Dedifferentiated amniotic fluid mesenchymal stem cell (primary cell): ENCODE results near the gene ADAP2.
"Not testable (repeated sequence)": the region's sequence is repeated elsewhere in the genome, so short reads cannot be mapped to it uniquely, and the experiment has no call there.

Source experiments
- DNase-seq: peaks from one replicate; pipeline ENCODE4 v3.0.0-alpha.2; 2016; ENCODE audit errors: extremely low spot score

ADAP2 gene

DNA sequence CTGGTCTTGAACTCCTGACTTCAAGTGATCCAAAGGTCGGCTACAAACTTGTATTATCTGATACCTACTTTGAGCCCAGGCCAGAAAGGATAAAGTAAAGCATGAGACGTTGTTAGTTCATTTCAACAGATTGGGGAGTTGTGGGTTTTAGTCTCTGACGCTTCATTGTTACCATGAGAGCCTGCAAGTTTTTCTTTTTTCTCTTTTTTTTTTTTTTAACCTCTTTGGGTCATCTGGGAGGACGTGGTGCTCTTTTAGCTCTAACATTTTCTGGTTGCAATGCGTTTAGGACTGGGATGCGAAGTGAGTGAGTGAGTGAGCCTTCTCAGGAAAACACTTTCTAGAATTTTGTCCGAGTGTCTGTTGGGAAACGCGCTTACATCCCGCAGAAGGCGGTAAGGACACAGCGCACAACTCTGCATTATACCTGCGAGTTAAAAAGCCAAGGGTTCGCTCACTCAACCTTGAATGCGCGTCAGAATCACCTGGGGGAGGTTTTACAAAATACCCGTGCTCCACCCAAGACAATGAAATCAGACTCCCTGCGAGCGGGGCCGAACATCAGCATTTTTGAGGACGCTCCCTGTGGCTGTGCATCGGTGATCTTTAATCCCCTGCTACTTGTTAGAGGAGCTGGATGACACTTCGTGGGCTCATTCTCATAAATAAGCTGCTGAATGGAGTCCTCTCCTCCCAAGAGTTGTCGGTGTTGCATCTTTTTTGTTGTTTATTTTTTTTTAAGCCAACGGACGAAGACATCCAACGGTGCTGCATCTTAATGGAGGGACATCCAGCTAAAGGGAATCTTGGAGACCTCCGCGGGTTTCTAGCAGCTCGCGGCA is 48.5 kb downstream of the ADAP2 start:
- no peak for DNase-seq

DNA sequence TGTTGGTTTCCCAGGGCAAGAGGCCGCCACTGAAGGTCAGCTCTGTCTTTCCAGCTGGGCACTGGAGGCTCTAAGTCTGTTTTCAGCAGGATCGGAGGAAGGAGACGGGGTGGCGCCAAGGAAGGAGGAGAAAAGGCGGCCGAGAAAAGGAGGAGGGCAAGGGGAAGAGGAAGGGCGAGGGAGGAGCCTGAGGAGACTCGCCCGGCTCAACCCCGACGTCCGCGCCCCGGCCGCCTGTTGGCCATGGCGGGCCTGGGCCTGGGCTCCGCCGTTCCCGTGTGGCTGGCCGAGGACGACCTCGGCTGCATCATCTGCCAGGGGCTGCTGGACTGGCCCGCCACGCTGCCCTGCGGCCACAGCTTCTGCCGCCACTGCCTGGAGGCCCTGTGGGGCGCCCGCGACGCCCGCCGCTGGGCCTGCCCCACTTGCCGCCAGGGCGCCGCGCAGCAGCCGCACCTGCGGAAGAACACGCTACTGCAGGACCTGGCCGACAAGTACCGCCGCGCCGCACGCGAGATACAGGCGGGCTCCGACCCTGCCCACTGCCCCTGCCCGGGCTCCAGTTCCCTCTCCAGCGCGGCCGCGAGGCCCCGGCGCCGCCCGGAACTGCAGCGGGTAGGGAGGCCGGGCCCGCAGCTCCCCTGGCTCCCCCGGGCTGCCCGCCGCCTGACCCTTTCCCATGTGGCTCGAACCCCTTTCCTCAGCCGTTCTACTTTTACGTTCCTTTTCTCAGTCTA is 49.3 kb downstream of the ADAP2 start, which contains the start of gene RNF135:
RNF135 (plus strand) TSS at position 209 of the 737 bp plus-strand sequence; CDS start at position 244, 35 bp downstream.
- DNase-seq: peak; percentile 66

DNA sequence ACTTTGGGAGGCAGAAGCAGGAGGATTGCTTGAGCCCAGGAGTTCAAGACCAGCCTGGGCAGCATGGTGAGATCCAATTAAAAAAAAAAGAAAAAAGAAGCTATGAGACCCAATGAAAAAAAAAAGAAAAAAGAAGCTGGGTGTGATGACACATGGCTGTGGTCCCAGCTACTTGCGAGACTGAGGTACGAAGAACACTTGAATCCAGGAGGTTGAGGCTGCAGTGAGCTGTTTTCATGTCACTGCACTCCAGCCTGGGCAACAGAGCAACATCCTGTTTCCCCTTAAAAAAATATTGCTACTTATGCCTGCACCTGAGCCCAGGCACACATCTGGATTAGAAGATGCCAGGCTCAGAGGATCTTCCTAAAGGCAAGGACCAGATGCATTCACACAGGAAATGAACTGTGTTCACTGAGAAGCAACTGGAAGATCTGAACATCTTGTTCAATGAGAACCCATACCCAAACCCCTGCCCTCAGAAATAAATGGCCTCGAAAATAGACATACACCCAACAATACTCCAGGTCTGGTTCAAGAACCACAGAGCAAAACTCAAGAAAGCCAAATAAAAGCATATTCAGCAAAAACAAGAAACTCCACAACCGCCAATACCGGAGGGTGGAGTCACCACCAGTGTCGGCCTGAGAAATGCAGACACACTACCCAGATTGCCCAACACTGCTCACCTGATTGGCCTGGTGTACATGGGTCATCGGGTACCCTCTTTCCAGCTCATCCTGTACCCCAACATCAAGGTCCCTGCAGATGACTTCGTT is 53.5 kb downstream of the ADAP2 start:
- DNase-seq: no peak

DNA sequence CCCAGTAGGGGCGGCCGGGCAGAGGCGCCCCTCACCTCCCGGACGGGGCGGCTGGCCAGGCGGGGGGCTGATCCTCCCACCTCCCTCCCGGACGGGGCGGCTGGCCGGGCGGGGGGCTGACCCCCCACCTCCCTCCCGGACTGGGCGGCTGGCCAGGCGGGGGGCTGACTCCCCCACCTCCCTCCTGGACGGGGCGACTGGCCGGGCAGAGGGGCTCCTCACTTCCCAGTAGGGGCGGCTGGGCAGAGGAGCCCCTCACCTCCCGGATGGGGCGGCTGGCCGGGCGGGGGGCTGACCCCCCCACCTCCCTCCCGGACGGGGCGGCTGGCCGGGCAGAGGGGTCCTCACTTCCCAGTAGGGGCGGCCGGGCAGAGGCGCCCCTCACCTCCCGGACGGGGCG is 58.2 kb downstream of the ADAP2 start:
- DNase-seq: not testable (repeated sequence)

DNA sequence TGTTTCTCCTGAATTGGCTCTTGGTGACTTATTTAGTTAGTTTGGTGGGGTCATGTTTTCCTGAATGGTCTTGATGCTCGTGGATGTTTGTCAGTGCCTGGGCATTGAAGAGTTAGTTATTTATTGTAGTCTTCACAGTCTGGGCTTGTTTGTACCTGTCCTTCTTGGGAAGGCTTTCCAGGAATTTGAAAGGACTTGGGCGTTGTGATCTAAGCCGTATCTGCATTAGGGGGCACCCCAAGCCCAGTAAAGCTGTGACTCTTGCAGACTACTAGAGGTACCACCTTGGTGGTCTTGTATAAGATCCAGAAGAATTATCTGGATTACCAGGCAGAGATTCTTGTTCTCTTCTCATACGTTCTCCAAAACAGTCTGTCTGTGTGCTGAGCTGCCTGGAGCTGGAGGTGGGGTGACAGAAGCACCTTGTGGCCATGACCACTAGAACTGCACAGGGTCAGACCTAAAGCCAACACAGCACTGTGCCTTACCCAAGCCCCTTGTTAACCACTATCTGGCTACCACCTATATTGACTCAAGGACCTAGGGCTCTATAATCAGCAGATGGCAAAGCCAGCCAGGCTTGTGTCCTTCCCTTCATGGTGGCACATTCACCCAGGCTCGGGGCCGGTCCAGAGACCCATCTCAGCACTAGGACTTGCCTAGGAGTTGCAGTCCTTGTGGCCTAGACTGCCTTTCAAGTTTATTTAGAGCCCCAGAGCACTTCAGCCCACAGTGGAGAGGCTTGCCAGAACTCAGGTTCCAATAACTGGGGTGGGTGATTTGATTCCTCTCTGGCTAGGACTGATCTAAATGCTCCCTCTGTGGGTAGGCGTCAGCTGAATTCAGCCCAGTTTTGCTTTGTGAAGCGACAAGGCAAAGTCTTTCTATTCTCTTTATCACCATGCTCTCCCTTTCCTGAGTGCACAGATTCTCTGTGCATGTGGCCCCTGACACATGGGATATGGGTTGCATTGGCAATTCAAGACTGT is 60.1 kb downstream of the ADAP2 start:
- no peak for DNase-seq

DNA sequence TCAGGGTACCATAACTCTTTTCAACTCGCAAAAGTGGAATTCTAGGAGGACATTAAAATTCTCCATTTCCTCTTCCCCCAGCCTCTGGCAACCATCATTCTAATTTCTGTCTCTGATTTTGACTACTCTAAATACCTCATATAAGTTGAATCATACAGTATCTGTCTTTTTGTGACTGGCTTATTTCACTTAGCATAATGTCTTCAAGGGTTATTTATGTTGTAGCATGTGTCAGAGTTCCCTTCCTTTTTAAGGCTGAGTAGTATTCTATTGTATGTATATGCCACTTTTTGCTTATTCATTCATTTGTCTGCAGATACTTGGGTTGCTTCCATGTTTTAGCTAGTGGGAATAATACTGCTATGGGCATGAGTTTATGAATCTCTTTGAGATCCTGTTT is 61.1 kb downstream of the ADAP2 start:
- DNase-seq: no peak

DNA sequence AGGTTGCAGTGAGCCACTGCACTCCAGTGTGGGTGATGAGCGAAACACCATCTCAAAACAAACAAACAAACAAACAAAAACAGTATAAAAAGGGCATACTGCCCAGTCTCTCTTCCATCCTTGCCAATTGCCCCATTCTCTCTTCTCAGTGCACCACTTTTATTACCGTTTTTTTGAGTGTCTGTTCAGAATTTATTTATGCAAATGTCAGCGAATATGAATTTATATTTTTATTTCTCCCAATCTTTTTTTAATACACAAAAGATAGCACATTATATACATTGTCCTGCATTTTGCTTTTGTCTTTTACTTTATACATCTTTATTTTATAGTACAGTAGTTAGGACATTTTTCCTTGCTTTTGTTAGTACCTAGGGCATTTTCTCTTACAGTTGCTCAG is 68.7 kb downstream of the ADAP2 start:
- DNase-seq: no peak

DNA sequence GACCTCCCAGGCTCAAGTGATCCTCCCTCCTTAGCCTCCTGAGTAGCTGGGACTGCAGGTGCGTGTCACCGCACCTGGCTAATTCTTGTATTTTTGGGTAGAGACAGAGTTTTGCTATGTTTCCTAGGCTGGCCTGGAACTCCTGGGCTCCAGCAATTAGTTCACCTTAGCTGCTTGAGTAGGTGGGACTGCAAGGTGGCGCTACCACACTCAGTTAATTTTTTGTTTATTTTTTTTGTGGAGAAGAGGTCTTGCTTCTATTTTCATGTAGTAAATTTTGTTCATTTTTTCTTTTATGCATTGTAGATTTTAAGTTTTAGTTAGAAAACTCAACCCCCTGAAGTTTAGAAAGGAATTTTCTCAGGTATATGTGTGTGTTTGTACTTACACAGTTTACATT is 70.8 kb downstream of the ADAP2 start:
- no peak for DNase-seq

DNA sequence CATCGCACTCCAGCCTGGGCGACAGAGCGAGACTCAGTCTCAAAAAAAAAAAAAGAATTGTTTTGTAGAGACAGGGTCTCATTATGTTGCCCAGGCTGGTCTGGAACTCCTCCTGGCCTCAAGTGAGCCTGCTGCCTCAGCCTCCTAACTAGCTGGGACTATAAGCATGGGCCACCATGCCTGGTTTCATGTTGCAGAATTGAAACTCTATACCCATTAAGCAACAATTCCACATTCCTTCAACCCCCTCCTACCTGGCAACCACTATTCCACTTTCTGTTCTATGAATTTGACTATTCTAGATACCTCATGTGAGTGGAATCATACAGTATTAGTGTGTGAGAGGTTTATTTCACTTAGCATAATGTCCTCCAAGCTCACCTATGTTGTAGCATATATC is 73.6 kb downstream of the ADAP2 start:
- no peak for DNase-seq

DNA sequence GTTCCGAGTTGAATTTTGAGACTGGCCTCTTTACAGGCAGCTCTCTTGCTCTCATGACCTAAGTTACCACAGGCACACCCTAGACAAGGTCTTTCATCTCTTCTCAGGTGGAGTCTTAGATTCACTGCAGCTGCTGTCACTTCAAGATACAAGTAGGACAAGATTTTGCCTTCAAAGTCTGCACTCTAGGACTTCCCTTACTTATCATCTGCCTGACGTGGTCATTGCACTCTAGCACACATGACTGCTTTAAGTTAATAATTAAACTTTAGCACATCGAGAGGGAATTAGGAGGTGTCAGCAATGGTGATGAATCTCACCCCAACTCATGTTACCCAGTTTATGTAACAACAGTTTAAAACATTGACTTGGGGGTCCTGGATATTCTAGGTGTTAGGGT is 74.7 kb downstream of the ADAP2 start:
- DNase-seq: no peak

DNA sequence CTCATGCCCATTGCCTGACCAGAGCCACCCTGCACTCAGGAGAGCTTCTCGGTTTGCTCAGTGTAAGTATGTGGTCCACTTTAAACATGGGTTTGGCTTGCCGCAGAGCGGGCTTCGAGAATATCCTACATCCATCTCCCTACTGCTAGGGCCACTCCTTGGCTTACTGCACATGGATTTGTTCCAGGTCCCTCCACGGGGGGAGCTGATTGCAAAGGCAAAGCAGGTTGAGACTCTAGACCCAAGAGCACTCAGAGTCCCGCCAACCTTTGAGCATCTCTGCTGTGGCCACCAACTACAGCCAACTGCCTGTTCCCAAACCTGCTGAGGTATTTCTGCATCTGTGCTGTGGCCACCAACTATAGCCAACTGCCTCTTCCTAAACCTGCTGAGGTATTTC is 75.5 kb downstream of the ADAP2 start:
- no peak for DNase-seq

DNA sequence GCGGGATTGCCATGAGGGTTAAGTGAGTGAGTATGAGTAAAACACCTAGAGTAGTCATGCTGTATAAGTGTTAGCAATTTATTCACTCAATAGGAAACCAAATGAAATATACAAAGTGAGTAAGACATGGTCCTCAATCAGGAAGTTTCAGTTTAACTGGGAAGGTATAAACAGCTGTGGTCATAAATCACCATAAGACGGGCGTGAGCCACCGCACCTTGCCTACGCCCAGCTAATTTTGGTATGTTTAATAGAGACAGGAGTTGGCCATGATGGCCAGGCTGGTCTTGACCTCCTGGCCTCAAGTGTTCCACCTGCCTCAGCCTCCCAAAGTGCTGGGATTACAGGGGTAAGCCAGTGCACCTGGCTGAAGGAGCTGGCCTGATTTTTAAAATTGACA is 76.1 kb downstream of the ADAP2 start:
- DNase-seq: no peak

DNA sequence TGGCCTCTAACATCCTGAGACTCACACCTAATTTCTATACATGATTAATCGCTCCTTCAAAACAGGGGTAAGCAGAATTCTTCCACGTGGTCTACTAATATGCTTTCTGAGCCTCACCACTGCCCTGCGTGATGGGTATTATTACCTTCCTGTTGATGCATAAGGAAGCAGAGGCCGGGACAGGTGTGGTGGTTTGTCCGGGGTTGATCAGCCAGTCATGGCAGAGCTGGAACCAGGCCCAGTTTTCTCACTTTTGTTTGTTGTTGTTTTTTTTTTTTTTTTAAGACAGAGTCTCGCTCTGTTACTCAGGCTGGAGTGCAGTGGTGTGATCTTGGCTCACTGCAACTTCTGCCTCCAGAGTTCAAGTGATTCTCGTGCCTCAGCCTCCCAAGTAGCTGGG is 80.3 kb downstream of the ADAP2 start:
- no peak for DNase-seq

DNA sequence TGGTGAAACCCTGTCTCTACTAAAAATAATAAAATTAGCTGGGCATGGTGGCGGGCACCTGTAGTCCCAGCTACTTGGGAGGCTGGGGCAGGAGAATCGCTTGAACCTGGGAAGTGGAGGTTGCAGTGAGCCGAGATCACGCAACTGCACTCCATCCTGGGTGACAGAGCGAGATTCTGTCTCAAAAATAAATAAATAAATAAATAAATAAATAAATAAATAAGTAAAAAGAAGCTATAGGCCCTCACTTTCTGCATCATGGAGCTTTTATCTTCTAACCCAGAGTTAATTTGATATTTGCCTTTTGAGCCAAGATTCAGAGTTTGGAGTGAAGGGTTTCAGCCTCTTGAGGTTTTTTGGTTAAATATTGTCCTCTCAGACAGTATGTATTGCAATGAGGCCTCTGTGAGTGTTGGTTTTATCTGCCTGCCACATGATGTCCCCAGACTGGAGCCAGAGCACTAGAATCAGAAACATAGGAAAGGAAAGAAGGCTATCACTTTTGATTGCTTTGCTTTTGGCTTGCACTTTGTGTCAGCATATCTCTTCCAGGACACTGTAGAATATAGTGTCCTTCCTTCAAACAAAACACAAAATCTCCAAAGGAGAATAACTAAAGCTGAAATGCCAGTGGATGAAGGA is 81.6 kb downstream of the ADAP2 start:
- DNase-seq: no peak

DNA sequence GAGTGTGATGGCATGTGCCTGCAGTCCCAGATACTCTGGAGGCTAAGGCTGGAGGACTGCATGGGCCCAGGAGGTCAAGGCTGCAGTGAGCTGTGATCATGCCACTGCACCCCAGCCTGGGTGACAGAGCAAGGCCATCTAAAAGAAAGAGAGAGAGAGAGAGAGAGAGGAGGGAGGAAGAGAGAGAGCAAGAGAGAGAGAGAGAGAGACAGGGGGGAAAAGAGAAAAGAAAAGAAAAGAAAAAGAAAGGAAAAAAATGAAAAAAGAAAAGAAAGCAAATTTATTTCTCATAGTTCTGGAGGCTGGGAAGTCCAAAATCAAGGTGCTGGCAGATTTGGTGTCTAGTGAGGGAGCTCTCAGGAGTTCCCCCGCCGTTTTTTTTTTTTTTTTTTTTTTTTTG is 82.4 kb downstream of the ADAP2 start:
- no peak for DNase-seq

DNA sequence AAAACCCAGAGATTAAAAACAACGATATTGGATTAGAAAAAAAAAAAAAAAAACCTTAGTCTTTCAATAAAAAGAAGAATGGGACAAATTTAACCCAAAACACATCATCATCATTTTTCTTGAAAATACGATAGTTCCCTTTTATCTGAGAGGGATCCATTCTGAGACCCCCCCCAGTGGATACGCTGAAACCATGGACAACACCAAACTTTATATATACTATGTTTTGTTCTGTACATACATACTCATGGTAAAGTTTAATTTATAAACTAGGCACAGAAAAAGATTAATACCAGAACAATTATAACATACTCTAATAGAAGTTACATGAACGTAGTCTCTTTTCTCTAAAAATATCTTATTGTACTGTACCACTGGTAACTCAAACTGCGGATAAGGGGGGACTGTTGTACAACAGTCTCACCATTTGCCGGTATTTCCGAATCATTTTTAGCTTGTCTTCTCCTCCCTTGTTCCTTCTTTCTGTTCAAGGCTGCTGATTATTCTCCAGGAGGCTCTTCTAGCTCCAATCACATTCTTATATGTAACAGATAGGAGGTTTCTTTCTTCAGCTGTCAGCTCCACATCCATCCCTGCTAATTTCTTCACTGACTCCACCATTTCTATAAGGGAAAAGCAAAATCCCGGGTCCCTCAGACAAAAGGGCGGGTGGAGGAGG is 86.1 kb downstream of the ADAP2 start:
- DNase-seq: no peak

DNA sequence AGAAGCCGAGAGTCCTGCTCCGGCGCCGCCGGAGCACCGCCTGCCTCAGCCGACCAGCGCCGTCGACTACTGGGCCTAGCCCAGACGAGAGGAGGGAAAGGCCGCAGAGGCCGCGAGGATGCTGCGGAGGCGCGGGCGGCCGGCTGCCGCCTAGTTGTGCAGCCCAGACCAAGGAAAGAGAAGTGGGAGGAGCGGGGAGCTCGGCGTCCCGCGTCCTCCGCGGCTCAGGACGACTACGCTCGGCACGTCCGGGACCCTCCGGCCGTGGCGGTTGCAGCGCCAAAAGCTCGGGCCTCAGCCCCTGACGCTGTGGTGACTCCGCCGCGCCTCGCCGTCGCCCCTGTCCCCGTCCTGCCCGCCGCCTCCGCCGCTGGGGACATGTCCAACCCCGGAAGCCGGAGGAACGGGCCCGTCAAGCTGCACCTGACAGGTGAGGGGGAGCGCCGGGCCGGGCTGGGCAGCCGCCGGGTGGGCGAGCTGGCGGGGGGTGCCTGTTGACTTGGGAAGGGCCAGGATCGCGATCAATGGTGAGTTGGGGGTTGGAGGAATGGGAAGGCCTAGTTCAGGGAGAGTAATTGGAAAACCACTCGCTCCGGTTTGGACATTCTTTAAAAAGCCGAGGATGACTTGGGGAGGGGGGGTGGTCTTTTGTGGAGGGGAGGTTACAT is 86.8 kb downstream of the ADAP2 start:
- no peak for DNase-seq
